Panc1 (cell line): Measurements from ENCODE around the gene FGR. TPM values are rescaled to one million over a fixed set of nuclear protein-coding genes. Genes with fewer than 3 reads are reported as not detected.

Experiments
- ATAC-seq: fragments of 200-7000 bp; cut with Tn5 transposase; 2 replicates; pipeline ENCODE4 v1.9.1; 2020; ENCODE audit warnings: mild to moderate bottlenecking, moderate library complexity
- Bru-seq: library from RNA; stranded (reverse); fragments of 400-500 nt; gene quantifications from one replicate; lab custom pipeline; 2021; lab: Mats Ljungman, UMichigan
- BruChase-seq, 2 experiments: library from RNA; stranded (reverse); fragments of 400-500 nt; gene quantifications; one replicate each; lab custom pipeline; 2021; lab: Mats Ljungman, UMichigan
- BruUV-seq: library from RNA; stranded (reverse); fragments of 400-500 nt; replicated peaks from 2 replicates; lab custom pipeline; 2021; lab: Mats Ljungman, UMichigan
- CTCF ChIA-PET: fragments of 300-600 bp; sonication (Branson Sonifier 250); formaldehyde crosslinking; loops from one replicate; lab custom pipeline; 2022; ENCODE audit warnings: antibody characterized with exemption; lab: Charles Lee
- POLR2A ChIA-PET: fragments of 300-600 bp; sonication (Branson Sonifier 250); formaldehyde crosslinking; loops from one replicate; lab custom pipeline; 2022; ENCODE audit warnings: antibody characterized with exemption; lab: Charles Lee
- DNase-seq: peaks from one replicate; pipeline ENCODE4 v3.0.0-alpha.2; 2010; ENCODE audit warnings: low read depth, low spot score
- H3K27ac ChIP-seq: 2 replicates; pipeline ENCODE4 v1.5.1; 2011; ENCODE audit warnings: mild to moderate bottlenecking, low read length, inconsistent platforms
- H3K27me3 ChIP-seq: fragments of 200-500 bp; sonication (Bioruptor generic); 2 replicates; pipeline ENCODE4 v1.6.0; 2014; ENCODE audit warnings: low read length, inconsistent platforms; ENCODE audit not compliant: control insufficient read depth, insufficient read depth
- H3K36me3 ChIP-seq: fragments of 200-500 bp; sonication (Bioruptor generic); 2 replicates; pipeline ENCODE4 v1.5.1; 2014; ENCODE audit warnings: inconsistent platforms, mild to moderate bottlenecking, low read length, moderate library complexity; ENCODE audit not compliant: control insufficient read depth, insufficient read depth
- H3K4me1 ChIP-seq: 2 replicates; pipeline ENCODE4 v1.5.1; 2011; ENCODE audit warnings: inconsistent platforms, mild to moderate bottlenecking, low read length, moderate library complexity; ENCODE audit not compliant: control insufficient read depth, insufficient read depth
- H3K4me3 ChIP-seq, 2 experiments: 2 replicates each; pipeline ENCODE4 v1.5.1; 2011 to 2012; ENCODE audit warnings: low read depth in 2 of 2, low read length in 2 of 2, mild to moderate bottlenecking in 2 of 2, inconsistent platforms in 1 of 2, moderate library complexity in 1 of 2
- H3K9me3 ChIP-seq: fragments of 200-500 bp; sonication (Bioruptor generic); 2 replicates; pipeline ENCODE4 v1.5.1; 2014; ENCODE audit warnings: low read depth, mild to moderate bottlenecking, inconsistent platforms, low read length, moderate library complexity; ENCODE audit not compliant: control insufficient read depth, insufficient read depth
- POLR2AphosphoS5 ChIP-seq: IDR thresholded peaks from 2 replicates; pipeline ENCODE4 v1.6.1; 2012; ENCODE audit warnings: mild to moderate bottlenecking, low read depth, low read length, moderate library complexity
- SIN3A ChIP-seq: IDR thresholded peaks from 2 replicates; pipeline ENCODE4 v1.6.1; 2012; ENCODE audit warnings: low read depth, mild to moderate bottlenecking, low read length, moderate library complexity, borderline replicate concordance; ENCODE audit not compliant: insufficient read depth
- TCF7L2 ChIP-seq: IDR thresholded peaks from 2 replicates; pipeline ENCODE4 v1.6.1; 2011; ENCODE audit warnings: mild to moderate bottlenecking, low read depth, low read length, inconsistent platforms
- in situ Hi-C: cut with HindIII; loops from 2 replicates; pipeline ENCODE4 v1.10.0; 2016; ENCODE audit warnings: low sequenced_read_pairs, low pct_unique_long_range_greater_than_20kb
- intact Hi-C: fragments of 100-400 bp; cut with micrococcal nuclease; formaldehyde crosslinking; loops from one replicate; pipeline ENCODE4 v1.10.0; 2022; ENCODE audit not compliant: unreplicated experiment
- long read RNA-seq: library from polyadenylated mRNA; unstranded; transcript quantifications from one replicate; pipeline ENCODE4 v2.0.0, GENCODE V29; 2021; ENCODE audit not compliant: unreplicated experiment
- polyA plus RNA-seq: library from polyadenylated mRNA; unstranded; fragments of >200 nt; gene quantifications from one replicate; pipeline ENCODE4 v1.2.1, GENCODE V29; 2012; ENCODE audit warnings: missing spikeins; ENCODE audit not compliant: insufficient read length
- total RNA-seq: library from RNA; stranded (reverse); gene quantifications from one replicate; pipeline ENCODE4 v1.2.1, GENCODE V29; 2021; ENCODE audit not compliant: unreplicated experiment
- TF ChIP-seq, protein P1 (sequence below): fragments of 450-650 bp; IDR thresholded peaks from 2 replicates; pipeline ENCODE4 v1.5.1; 2017; ENCODE audit warnings: mild to moderate bottlenecking
- TF ChIP-seq, protein P2 (sequence below), 2 experiments: IDR thresholded peaks; 2 replicates each; pipeline ENCODE4 v1.6.1; 2011 to 2012; ENCODE audit warnings: low read depth in 2 of 2, control low read depth in 1 of 2, low read length in 1 of 2, mild to moderate bottlenecking in 1 of 2, moderate library complexity in 1 of 2; ENCODE audit not compliant: insufficient read depth in 1 of 2

The FGR gene
- total RNA-seq: 0.18 TPM
- polyA plus RNA-seq: not detected
- percentile 11 among the genes with signal in this experiment for Bru-seq, nascent RNA
- percentile 13 among the genes with signal in this experiment for BruChase-seq, experiment 1, labeled RNA remaining after a 2-hour chase
- BruChase-seq, experiment 2, labeled RNA remaining after a 6-hour chase: percentile 18 among the genes with signal in this experiment
- long read RNA-seq: 0 reads

DNA sequence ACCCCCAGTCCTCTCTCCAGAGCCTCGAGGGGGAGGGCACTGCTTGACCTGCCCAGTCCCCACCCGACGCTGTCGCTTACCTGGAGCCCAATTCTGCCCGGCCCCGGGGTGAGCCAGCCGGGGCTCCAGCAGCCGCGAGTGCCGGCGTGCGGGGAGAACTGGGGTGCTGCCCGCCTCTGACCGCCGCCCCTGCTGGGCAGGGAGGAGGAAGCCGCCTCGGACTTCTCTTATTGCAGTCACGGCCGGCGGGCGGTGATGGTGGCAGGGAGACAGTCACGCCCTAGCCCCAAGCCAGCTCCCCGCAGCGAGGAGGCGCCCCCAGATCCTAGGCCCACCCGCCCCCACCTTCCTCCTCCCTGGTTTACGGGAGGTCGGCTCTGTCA, at the start of gene FGR:
TSS of gene FGR (minus strand) at position 201 of the 383 bp plus-strand sequence. CDS start 11,269 bp downstream, outside the sequence.
- DNase-seq: no peak
- H3K9me3 ChIP-seq: no peaks in the 10 kb centered on the region
- no peak within 1 kb of the TSS for H3K27ac ChIP-seq
- H3K4me1 ChIP-seq: no peaks in the 10 kb centered on the region
- H3K4me3 ChIP-seq: peak within 1 kb of the TSS; percentile 25 to 41
- ChIA-PET CTCF (no interaction called here), POLR2A (no interaction called here)
- no peak for TF ChIP-seq SIN3A
- TF ChIP-seq, protein P1, sequence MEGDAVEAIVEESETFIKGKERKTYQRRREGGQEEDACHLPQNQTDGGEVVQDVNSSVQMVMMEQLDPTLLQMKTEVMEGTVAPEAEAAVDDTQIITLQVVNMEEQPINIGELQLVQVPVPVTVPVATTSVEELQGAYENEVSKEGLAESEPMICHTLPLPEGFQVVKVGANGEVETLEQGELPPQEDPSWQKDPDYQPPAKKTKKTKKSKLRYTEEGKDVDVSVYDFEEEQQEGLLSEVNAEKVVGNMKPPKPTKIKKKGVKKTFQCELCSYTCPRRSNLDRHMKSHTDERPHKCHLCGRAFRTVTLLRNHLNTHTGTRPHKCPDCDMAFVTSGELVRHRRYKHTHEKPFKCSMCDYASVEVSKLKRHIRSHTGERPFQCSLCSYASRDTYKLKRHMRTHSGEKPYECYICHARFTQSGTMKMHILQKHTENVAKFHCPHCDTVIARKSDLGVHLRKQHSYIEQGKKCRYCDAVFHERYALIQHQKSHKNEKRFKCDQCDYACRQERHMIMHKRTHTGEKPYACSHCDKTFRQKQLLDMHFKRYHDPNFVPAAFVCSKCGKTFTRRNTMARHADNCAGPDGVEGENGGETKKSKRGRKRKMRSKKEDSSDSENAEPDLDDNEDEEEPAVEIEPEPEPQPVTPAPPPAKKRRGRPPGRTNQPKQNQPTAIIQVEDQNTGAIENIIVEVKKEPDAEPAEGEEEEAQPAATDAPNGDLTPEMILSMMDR: no peak
- TF ChIP-seq POLR2AphosphoS5: no peak
- TF ChIP-seq, protein P2, sequence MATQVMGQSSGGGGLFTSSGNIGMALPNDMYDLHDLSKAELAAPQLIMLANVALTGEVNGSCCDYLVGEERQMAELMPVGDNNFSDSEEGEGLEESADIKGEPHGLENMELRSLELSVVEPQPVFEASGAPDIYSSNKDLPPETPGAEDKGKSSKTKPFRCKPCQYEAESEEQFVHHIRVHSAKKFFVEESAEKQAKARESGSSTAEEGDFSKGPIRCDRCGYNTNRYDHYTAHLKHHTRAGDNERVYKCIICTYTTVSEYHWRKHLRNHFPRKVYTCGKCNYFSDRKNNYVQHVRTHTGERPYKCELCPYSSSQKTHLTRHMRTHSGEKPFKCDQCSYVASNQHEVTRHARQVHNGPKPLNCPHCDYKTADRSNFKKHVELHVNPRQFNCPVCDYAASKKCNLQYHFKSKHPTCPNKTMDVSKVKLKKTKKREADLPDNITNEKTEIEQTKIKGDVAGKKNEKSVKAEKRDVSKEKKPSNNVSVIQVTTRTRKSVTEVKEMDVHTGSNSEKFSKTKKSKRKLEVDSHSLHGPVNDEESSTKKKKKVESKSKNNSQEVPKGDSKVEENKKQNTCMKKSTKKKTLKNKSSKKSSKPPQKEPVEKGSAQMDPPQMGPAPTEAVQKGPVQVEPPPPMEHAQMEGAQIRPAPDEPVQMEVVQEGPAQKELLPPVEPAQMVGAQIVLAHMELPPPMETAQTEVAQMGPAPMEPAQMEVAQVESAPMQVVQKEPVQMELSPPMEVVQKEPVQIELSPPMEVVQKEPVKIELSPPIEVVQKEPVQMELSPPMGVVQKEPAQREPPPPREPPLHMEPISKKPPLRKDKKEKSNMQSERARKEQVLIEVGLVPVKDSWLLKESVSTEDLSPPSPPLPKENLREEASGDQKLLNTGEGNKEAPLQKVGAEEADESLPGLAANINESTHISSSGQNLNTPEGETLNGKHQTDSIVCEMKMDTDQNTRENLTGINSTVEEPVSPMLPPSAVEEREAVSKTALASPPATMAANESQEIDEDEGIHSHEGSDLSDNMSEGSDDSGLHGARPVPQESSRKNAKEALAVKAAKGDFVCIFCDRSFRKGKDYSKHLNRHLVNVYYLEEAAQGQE (IDR thresholded peaks at IDR 0.05; ENCODE audit: insufficient read depth in 1 of 2, low read depth in 2 of 2, low read length in 1 of 2): no peak
- no peak for TF ChIP-seq TCF7L2
- BruUV-seq: no TSS peak
- in situ Hi-C loops: no loop called here
- no peak for ATAC-seq
- H3K27me3 ChIP-seq: peaks cover 9% of the 10 kb centered on the region; the same call in 1 of the 2 replicates
- no peaks in the 10 kb centered on the region for H3K36me3 ChIP-seq
- intact Hi-C loops: no loop called here

DNA sequence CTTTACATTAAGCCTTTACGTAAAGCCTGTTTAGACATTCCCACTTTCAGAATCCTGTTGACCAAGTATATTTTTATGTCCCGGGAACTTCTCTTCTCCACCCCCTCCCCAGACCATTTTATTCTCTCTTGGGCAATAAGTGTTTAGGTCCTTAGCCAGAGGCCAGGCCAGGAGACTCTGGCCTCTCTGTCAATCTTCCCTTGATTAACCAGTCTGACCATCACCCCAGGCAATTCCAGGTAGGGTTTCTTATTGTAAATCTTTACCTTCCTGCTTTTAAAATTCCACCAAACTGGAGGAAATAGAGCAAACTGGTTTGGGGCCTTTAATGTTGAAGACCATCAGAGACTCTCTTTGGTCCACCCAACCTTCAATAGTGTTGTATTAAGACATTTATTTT, 49.2 kb upstream of the FGR start:
- no peak for DNase-seq
- intact Hi-C loops: no loop called here
- CTCF ChIA-PET: no interaction called here
- Histone ChIP-seq H3K27ac (no peak overlapping the region), H3K27me3 (no peaks in the 10 kb centered on the region), H3K36me3 (no peaks in the 10 kb centered on the region), H3K4me1 (no peaks in the 10 kb centered on the region), H3K4me3 (no peak overlapping the region), H3K9me3 (peaks cover 10% of the 10 kb centered on the region; the same call in 1 of the 2 replicates)
- no TSS peak for BruUV-seq
- in situ Hi-C loops: no loop called here
- TF ChIP-seq TCF7L2 (no peak), SIN3A (no peak)
- TF ChIP-seq, protein P2 (IDR thresholded peaks at IDR 0.05; ENCODE audit: insufficient read depth in 1 of 2, low read depth in 2 of 2, low read length in 1 of 2): no peak
- POLR2A ChIA-PET: no interaction called here
- ATAC-seq: no peak
